Body of pancreas (tissue), 4 donors: ENCODE results near the gene CHCHD10.

Experiments
- POLR2A ChIP-seq, 3 donors: fragments of 450-650 bp; IDR thresholded peaks; one replicate each; pipeline ENCODE4 v1.6.1; 2016; ENCODE audit warnings: antibody characterized with exemption in 3 of 3, mild to moderate bottlenecking in 2 of 3
- TF ChIP-seq, protein P1 (sequence below), 7 experiments: fragments of 450-650 bp in 4 of 7; fragments of 200-600 bp in 3 of 7; sonication (generic) in 3 of 7; IDR thresholded peaks; one replicate each; pipeline ENCODE4 v1.5.1; 2016 to 2019; ENCODE audit warnings: antibody characterized with exemption in 7 of 7

GRCh38 chr22:23789638-23790037 lies 21.9 kb upstream of the CHCHD10 start:
- TF ChIP-seq, protein P1, sequence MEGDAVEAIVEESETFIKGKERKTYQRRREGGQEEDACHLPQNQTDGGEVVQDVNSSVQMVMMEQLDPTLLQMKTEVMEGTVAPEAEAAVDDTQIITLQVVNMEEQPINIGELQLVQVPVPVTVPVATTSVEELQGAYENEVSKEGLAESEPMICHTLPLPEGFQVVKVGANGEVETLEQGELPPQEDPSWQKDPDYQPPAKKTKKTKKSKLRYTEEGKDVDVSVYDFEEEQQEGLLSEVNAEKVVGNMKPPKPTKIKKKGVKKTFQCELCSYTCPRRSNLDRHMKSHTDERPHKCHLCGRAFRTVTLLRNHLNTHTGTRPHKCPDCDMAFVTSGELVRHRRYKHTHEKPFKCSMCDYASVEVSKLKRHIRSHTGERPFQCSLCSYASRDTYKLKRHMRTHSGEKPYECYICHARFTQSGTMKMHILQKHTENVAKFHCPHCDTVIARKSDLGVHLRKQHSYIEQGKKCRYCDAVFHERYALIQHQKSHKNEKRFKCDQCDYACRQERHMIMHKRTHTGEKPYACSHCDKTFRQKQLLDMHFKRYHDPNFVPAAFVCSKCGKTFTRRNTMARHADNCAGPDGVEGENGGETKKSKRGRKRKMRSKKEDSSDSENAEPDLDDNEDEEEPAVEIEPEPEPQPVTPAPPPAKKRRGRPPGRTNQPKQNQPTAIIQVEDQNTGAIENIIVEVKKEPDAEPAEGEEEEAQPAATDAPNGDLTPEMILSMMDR (IDR thresholded peaks at IDR 0.05): peak in 1 of 7 experiments; percentile 3
- no peak for TF ChIP-seq POLR2A (IDR thresholded peaks at IDR 0.05)
